Loucy (cell line): Measurements from ENCODE around the gene CPSF7.
A peak's percentile ranks its signal among the peaks of the same experiment; 100 is the strongest.

Experiments used
- H2AFZ ChIP-seq: fragments of 200-600 bp; sonication (generic); 2 replicates; pipeline ENCODE4 v1.6.0; 2016; ENCODE audit warnings: antibody characterized with exemption, mild to moderate bottlenecking, low read length, moderate library complexity
- H3F3A ChIP-seq: fragments of 200-600 bp; 2 replicates; pipeline ENCODE4 v1.6.0; 2016; ENCODE audit warnings: antibody characterized with exemption, low read depth, mild to moderate bottlenecking
- H3K27me3 ChIP-seq: fragments of 200-600 bp; sonication (generic); 2 replicates; pipeline ENCODE4 v1.6.1; 2014; ENCODE audit warnings: low read length, mild to moderate bottlenecking; ENCODE audit not compliant: insufficient read depth, poor library complexity, severe bottlenecking
- H3K36me3 ChIP-seq: fragments of 200-600 bp; sonication (generic); 2 replicates; pipeline ENCODE4 v1.6.1; 2016; ENCODE audit warnings: low read length; ENCODE audit not compliant: insufficient read depth
- H3K4me1 ChIP-seq: fragments of 200-600 bp; sonication (generic); 2 replicates; pipeline ENCODE4 v1.5.1; 2014; ENCODE audit warnings: low read length, mild to moderate bottlenecking; ENCODE audit not compliant: insufficient read depth, poor library complexity, severe bottlenecking
- H3K4me2 ChIP-seq: fragments of 200-600 bp; sonication (generic); 2 replicates; pipeline ENCODE4 v1.6.0; 2014; ENCODE audit warnings: antibody characterized with exemption, low read length, low read depth, mild to moderate bottlenecking; ENCODE audit not compliant: poor library complexity, severe bottlenecking
- H3K4me3 ChIP-seq: fragments of 200-600 bp; sonication (generic); 2 replicates; pipeline ENCODE4 v1.5.1; 2014; ENCODE audit warnings: low read length, mild to moderate bottlenecking, mixed read lengths; ENCODE audit not compliant: poor library complexity, severe bottlenecking
- H3K79me2 ChIP-seq: fragments of 200-600 bp; sonication (generic); 2 replicates; pipeline ENCODE4 v1.6.1; 2014; ENCODE audit warnings: low read length; ENCODE audit not compliant: insufficient read depth
- H3K9ac ChIP-seq: fragments of 200-600 bp; sonication (generic); 2 replicates; pipeline ENCODE4 v1.6.0; 2014; ENCODE audit warnings: mild to moderate bottlenecking, low read depth, low read length, moderate library complexity; ENCODE audit not compliant: poor library complexity, severe bottlenecking
- H3K9me2 ChIP-seq: fragments of 200-600 bp; sonication (generic); replicated peaks from 2 replicates; pipeline ENCODE4 v1.6.1; 2016; ENCODE audit warnings: low read depth, low read length, mixed read lengths
- H3K9me3 ChIP-seq: fragments of 200-600 bp; sonication (generic); 2 replicates; pipeline ENCODE4 v1.6.1; 2014; ENCODE audit warnings: mild to moderate bottlenecking, antibody characterized with exemption, low read length, low read depth; ENCODE audit not compliant: insufficient read depth
- H4K20me1 ChIP-seq: fragments of 200-600 bp; sonication (generic); 2 replicates; pipeline ENCODE4 v1.6.0; 2014; ENCODE audit warnings: antibody characterized with exemption, low read length, mild to moderate bottlenecking; ENCODE audit not compliant: insufficient read depth, poor library complexity, severe bottlenecking
- EZH2phosphoT487 ChIP-seq: fragments of 200-600 bp; IDR thresholded peaks from 2 replicates; pipeline ENCODE4 v1.6.1; 2018; ENCODE audit warnings: antibody characterized with exemption, mild to moderate bottlenecking, moderate library complexity, borderline replicate concordance
- TF ChIP-seq, protein P1 (sequence below): fragments of 200-600 bp; sonication (generic); conservative IDR thresholded peaks from 2 replicates; pipeline ENCODE4 v1.5.1; 2014; ENCODE audit warnings: mild to moderate bottlenecking, antibody characterized with exemption, low read length

The CPSF7 gene

DNA sequence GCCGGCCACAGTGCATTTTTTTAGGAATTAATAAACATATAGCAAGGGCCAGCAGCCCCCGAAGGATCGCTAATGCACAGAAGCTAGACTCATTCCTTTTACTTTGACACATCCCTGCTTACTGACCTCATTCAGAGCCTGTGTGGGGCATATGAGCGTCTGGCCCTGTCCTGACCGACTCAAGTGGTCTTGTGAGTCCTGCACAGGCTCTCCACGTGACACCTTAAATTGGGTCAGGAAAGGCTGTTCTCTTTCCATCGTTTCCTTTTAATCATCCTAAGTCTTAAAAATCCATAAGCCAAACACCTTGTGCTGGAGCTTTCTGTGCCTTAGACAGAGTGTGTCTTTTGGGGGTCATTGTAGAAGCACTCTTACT lies 18.8 kb upstream of the CPSF7 start:
- Histone ChIP-seq H4K20me1 (no peaks in the 10 kb centered on the region), H3K27me3 (no peaks in the 10 kb centered on the region), H3K4me2 (no peak overlapping the region), H3K9ac (no peak overlapping the region), H3K4me3 (no peak overlapping the region), H3F3A (peaks cover 4% of the 10 kb centered on the region; the same call in 1 of the 2 replicates), H3K36me3 (peaks cover 61% of the 10 kb centered on the region; the same call in 1 of the 2 replicates), H3K4me1 (no peaks in the 10 kb centered on the region), H3K9me2 (no peaks in the 10 kb centered on the region), H3K9me3 (no peaks in the 10 kb centered on the region), H2AFZ (no peak overlapping the region), H3K79me2 (peaks cover 5% of the 10 kb centered on the region; the same call in 1 of the 2 replicates)
- TF ChIP-seq, protein P1, sequence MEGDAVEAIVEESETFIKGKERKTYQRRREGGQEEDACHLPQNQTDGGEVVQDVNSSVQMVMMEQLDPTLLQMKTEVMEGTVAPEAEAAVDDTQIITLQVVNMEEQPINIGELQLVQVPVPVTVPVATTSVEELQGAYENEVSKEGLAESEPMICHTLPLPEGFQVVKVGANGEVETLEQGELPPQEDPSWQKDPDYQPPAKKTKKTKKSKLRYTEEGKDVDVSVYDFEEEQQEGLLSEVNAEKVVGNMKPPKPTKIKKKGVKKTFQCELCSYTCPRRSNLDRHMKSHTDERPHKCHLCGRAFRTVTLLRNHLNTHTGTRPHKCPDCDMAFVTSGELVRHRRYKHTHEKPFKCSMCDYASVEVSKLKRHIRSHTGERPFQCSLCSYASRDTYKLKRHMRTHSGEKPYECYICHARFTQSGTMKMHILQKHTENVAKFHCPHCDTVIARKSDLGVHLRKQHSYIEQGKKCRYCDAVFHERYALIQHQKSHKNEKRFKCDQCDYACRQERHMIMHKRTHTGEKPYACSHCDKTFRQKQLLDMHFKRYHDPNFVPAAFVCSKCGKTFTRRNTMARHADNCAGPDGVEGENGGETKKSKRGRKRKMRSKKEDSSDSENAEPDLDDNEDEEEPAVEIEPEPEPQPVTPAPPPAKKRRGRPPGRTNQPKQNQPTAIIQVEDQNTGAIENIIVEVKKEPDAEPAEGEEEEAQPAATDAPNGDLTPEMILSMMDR, result no peak
- TF ChIP-seq EZH2phosphoT487, result no peak

DNA sequence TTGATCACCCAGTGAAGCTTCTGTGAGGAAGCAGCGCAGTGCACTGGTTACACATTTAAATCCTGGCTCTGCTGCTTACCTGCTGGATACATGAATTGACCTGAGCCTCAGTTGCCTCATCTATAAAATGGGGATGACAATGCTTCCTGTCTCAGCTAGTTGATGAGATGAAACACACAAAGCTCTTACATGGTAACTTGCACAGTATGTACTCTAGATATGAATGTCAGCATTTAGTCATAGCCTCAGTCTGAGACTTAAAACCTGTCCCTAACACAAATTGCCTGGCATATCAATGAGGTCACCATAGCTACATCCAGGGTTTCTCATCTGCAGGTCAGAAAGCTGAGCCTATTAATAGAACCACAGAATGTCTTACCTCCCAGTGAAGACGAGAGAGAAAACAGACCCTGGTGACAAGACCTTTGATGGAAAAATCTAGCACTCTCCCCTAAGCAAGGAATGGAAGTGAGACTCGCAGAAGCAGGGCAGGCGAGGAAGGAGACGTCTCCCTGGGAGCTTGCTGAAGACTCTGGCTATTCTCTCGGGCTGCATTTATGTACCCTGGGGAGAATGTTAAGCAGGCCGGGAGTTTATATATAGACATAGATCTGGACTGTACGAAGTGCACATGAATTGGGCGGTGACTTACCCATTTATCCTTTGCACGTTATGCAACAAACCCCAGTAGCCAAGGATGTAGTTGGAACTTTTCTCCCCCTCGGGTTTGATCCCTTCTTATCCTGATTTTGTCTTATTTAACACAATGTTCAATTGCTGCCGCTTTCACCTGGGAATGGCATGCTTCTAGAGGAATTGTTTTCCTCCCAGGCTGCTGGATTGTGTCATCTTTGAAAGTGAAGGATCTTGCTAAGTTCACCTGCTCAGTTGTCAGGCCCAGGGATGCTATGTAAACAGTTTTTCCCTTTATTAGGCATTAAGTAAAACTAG lies 18.1 kb upstream of the CPSF7 start:
- Histone ChIP-seq H3K36me3 (peaks cover 66% of the 10 kb centered on the region; the same call in 1 of the 2 replicates), H3K9ac (no peak overlapping the region), H3K9me3 (no peaks in the 10 kb centered on the region), H4K20me1 (peaks cover under 1% of the 10 kb centered on the region), H2AFZ (no peak overlapping the region), H3K79me2 (peaks cover 12% of the 10 kb centered on the region; the same call in 1 of the 2 replicates), H3K4me1 (no peaks in the 10 kb centered on the region), H3K4me2 (no peak overlapping the region), H3K9me2 (no peaks in the 10 kb centered on the region), H3K27me3 (no peaks in the 10 kb centered on the region), H3K4me3 (no peak overlapping the region), H3F3A (peaks cover 4% of the 10 kb centered on the region; the same call in 1 of the 2 replicates)
- TF ChIP-seq, protein P1, result no peak
- no peak for TF ChIP-seq EZH2phosphoT487

DNA sequence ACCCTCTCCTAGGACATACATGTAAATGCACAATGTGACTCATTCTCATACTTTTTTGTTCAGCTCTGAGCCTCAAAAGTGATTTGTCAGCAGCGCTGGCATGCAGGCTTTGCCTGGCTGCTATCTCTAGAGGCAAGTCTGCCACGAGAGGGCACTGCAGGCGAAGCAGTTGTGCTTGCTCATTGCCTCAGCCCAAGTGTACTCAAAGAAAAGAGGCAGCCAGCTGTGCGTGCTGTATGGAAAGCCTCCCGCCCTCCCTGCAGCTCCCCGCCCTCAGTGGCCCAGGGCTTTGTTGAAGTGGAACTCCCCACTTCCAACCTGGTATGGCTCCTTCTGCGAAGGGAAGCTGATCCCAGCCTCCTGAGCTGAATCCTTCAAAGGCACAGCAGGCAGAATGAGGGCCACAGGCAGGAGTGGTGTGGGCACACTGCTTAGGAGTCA lies 16.5 kb upstream of the CPSF7 start:
- TF ChIP-seq EZH2phosphoT487, result no peak
- TF ChIP-seq, protein P1, result peak; percentile 69
- Histone ChIP-seq H3K27me3 (no peaks in the 10 kb centered on the region), H3K79me2 (peaks cover 27% of the 10 kb centered on the region; the same call in 1 of the 2 replicates), H4K20me1 (peaks cover 8% of the 10 kb centered on the region), H3K9ac (no peak overlapping the region), H3K36me3 (peaks cover 69% of the 10 kb centered on the region; the same call in 1 of the 2 replicates), H3K4me2 (no peak overlapping the region), H2AFZ (no peak overlapping the region), H3K4me1 (no peaks in the 10 kb centered on the region), H3K9me3 (no peaks in the 10 kb centered on the region), H3F3A (peaks cover 4% of the 10 kb centered on the region; the same call in 1 of the 2 replicates), H3K9me2 (no peaks in the 10 kb centered on the region), H3K4me3 (no peak overlapping the region)
